ENCODE measurements around the gene KCTD12.
"Not testable (repeated sequence)": the region's sequence is repeated elsewhere in the genome, so short reads cannot be mapped to it uniquely, and the experiment has no call there.

Gene KCTD12

DNA sequence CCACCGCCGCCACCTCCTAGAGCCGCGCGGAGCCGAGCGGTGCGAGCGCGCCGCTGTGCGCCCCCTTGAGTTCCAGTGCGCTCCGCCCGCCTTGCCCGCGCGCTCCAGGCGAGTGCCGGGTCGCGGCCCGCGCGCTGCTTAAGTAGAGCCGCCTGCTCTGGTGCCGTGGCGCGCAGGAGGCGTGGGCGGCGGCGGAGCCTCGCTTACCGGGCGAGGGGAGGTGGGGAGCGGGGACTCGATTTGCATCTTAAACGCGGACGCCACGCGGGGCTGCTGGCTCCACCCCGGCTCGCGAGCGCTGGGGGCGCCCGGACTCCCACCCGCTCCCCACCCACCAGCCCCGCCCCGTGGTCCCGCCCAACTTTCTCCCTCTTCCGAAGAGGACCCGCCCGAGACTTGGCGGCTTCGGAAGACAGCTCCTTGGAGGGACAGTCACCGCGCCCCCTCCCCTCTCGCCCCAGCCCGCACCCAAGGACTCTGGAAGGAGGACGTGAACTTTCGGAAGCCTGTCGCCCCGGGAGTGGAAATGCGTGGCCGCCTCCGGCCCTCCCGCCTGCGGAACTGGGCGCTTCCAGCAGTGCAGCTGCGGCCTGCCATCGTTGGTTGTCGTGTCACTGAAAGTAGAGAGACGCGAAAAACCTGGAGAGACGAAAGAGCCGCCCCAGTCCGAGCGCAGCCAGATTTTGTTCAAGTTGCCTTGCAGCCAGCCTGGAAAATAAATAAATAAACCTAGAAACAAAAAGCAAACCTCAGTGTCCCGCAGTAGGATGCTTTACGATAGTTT lies at the start of gene KCTD12:
KCTD12 (minus strand) TSS at position 114 of the 784 bp plus-strand sequence. CDS start 257 bp downstream, outside the sequence.
- peak; percentile 44 for DNase-seq

DNA sequence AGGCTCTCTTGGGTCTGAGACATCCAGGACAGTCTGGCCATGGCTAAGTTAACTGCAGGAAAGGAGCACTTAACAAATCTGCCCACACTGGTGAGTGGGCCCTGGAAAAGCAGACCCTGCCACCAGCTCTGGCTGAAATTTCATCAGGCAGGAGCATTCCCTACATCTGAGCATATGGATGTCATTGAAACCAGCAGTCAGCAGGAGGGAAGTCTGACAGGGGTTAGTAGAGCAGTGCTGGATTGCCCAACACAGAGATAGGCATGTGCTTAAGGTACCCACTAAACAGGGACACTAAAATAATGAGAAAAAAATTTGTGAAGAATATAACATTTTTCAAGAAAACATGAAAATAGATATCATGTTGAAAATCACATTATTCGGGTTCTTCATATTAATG lies 48.5 kb upstream of the KCTD12 start:
- no peak for DNase-seq

DNA sequence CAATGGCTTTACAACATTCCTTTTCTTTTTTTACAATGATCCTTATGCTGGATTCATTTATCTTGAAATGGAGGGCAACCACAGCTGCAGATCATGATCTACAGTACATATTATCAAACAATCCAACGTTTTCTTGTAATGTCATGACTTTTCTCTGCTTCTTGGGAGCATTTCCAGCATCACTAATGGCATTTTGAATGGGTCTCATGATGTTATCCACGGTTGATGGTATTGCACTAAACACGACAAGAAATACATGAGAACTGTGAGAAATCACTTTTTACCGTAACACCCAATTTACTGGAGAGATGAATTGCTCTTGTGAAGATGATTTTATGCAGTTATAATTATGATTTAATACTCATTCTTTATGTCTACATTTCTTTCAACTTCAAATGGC lies 45.9 kb upstream of the KCTD12 start:
- DNase-seq, result no peak

DNA sequence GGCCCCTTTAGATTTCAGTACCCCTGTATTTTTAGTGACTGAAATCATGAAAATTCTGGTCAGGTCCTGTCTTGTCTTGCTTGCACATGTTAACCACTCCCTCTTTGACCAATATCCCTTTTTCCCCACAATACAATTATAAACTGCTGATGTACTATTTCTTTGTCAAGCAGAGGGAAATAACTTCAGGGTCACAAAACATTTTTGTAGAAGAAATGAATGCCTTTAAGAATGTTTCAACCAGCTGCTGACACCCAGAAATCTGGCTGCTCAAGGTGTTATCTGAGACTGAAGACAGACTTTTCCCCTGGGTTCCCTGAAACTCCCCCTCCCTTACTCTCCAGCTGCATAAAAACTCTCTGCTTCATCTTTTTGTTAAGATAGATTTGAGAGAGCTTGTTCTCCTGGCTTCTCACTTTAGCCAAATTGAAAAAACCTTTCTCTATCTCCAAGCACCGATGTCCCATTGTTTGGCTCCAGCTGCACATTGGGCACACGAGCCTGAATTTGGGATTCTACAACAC lies 43.7 kb upstream of the KCTD12 start:
- DNase-seq, result no peak

DNA sequence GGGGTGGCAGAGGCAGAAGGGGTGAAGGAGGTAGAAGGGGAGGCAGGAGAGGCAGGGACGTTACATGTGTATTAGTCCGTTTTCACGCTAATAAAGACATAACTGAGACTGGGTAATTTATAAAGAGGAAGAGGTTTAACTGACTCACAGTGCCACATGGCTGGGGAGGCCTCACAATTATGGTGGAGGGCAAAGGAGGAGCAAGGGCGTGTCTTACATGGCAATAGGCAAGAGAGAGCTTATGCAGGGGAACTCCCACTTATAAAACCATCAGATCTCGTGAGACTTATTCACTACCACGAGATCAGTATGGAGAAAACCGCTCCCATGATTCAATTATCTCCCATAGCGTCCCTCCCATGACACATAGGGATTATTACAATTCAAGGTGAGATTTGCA lies 43.1 kb upstream of the KCTD12 start:
- no peak for DNase-seq

DNA sequence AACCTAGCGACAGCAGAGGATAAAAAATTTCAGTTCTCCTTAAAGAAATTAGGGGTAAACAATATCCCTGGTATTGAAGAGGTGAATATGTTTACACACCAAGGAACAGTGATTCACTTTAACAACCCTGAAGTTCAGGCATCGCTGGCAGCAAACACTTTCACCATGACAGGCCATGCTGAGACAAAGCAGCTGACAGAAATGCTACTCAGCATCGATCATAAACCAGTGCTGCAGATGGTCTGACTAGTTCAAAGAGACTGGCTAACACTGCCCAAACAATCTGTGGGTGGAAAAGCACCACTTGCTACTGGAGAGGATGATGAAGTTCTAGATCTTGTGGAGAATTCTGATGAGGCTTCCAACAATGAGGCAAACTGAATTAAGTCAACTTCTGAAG lies 42.3 kb upstream of the KCTD12 start:
- DNase-seq, result no peak

DNA sequence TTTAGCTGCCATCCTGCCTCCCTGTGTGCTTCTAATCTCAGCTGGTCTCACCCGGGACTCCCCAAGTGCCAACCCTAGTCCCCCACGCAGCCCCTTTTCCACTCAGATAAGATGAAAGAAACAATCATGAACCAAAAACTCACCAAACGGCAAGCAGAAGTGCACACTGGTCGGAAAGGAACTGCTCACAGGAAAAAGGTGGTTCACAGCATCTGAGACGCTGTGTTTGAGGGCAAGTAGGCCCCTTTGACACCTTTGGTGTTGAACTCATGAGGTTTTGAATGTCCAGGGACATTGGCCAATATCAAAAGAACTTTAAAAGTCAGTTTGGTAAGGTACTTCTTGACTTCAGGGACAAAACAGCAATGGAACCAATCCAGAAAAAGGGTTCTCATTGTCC lies 41.8 kb upstream of the KCTD12 start:
- DNase-seq, result no peak

DNA sequence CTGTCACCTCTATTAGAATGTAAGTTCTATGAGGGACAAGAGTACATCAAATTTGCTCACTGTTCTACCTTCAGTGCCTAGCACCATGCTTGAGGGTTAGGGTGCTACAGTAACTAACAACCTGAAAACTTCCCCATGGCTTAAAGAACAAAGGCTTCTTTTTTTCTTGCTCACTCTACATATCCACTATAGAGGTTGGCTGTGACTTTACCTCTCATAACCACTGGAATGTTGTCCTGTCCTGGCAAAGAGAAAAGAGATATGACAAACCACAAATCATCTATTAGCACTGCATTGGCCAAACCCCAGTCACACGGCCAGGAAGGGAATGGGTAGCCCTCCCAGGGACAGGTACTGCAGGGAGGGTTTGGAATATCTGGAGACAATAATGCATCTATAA lies 38.9 kb upstream of the KCTD12 start:
- DNase-seq, result no peak

DNA sequence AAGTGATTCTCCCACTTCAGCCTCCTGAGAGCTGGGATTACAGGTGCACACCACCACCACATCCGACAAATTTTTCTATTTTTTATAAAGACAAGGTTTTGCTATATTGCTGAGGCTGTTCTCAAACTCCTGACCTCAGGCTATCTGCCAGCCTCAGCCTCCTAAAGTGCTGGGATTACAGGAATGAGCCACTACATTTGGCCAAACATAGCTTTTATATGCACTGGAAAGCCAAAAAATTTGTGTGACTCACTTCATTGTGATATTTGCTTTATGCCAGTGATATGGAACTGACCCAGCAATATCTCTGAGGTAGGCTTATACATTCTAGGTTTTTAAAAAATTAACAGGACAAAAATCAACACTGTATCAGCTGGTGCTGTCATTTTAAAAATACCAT lies 35.3 kb upstream of the KCTD12 start:
- DNase-seq, result no peak

DNA sequence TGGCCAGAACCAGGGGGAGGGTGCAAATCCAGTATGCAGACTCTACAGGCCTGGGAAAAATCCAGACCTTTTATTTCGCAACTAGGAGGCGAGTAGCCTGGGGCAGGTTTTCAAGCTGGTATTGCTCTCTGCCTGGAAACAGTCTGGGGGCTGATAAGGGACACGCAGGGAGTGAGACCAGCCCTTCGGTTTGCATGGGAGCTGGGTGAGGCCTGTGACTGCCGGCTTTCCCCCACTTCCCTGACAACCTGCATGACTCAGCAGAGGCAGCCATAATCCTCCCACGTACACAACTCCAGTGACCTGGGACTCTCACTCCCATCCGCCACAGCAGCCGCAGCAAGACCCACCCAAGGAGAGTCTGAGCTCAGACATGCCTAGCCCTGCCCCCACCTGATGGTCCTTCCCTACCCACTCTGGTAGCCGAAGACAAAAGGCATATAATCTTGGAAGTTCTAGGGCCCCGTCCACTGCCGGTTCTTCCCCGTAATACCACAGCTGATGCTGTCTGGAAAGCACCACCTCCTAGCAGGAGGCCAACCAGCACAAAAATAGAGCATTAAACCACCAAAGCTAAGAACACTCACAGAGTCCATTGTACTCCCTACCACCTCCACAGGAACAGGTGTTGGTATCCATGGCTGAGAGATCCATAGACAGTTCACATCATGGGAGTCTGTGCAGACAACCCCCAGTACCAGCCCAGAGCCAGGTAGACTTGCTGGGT lies 31.7 kb upstream of the KCTD12 start:
- peak; percentile 69 for DNase-seq

DNA sequence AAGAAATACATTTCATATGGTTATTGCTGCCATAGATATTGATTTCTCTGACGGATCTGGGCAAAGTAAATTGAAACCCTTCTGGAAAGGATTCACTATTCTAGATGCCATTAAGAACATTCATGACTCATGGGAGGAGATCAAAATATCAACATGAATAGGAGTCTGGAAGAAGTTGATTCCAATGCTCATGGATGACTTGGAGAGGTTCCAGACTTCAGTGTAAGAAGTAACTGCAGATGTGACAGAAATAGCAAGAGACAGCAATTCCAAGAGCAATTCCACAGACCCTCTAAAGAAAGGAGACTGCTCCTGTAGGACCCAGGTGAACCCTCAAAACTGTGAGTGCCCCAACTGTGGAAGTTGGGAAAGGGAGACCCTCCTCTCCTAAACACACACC lies 30.9 kb upstream of the KCTD12 start:
- DNase-seq, result no peak

DNA sequence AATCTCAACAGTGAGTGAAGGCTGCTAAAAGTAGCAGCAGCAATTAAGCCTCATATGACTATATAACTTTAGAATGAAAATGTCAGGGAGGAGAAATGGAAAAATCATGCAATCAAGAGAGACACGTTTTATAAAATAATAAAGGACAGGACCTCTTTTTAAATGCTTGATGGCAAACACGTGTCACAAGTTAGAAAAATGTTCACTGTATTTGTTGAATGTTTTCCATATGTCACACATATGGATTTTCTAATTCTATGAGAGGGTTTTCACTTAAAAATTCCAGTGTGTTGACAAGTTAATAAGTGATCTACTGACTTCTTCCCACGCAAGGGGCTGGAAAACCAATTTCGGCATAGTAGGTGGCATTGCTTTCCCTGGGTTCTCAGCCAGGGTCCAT lies 27.7 kb upstream of the KCTD12 start:
- DNase-seq, result no peak

DNA sequence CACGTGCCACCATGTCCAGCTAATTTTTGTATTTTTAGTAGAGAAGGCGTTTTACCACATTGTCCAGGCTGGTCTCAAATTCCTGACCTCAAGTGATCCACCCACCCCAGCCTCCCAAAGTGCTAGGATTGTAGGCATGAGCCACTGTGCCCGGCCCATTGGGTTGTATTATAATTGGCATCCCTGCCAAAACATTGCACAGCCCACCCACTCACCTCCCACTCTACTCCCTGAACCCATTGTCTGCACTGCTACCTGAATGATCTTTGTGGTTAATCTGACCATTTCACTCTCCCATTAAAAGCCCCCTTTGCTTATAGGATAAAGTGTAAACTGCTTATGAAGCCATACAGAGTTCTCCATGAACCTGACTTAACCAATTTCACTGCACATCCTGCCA lies 26.3 kb upstream of the KCTD12 start:
- DNase-seq, result no peak

DNA sequence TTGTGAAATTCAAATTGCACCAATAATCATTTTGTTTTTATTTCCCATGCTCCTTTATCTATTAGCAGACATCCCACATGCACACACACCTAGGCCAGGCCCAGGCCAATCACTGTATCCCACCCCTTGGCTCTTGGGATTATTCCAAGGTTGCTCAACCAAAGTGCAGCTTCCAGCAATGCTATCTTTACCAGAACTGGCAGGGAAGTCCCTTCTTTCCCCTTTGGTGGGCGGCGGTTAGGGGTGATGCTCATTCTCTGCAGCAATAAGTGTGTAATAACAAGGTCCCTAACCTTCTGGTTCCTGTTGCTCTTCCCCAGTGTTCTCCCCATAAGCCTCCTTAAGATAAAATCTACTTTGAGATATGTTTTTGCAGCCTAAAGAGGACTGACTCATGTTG lies 18.3 kb upstream of the KCTD12 start:
- no peak for DNase-seq

DNA sequence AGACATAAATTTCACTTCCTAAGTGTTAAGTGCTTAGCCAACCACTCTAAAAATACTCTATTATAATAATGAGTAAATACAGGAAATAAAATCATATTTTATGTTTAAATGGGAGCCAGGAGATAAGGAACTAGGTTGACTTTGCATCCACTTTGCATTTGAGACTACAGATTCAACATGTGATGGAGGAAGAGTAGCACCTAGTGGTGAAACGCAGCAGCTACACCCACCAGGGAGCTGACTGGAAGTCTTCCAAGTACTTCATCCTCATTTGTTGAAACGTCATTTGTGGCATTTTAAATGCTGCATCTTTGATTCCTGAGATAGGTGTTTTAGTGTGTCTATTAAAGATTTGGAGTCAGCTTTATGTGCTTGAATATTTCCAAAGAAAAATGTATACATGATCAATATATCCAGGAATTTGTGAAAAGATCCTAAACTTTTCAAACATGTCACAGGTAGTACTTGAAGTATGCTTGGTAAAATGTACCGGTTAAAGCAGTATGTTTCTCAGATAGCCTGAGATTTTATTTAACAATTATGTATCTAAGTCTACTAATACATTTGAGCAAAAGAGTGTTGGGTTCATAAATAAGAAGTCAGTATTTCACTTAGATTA lies 17.4 kb upstream of the KCTD12 start:
- DNase-seq, result peak; percentile 51

DNA sequence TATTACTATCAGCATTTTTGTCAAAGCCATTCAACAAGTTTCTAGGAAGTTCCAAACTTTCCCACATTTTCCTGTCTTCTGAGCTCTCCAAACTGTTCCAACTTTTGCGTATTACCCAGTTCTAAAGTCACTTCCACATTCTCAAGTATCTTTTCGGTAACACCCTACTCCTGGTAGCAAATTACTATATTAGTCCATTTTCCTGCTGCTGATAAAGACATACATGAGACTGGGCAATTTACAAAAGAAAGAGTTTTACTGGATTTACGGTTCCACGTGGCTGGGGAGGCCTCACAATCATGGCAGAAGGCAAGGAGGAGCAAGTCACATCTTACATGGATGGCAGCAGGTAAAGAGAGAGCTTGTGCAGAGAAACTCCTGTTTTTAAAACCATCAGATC lies 12.9 kb upstream of the KCTD12 start:
- not testable (repeated sequence) for DNase-seq

DNA sequence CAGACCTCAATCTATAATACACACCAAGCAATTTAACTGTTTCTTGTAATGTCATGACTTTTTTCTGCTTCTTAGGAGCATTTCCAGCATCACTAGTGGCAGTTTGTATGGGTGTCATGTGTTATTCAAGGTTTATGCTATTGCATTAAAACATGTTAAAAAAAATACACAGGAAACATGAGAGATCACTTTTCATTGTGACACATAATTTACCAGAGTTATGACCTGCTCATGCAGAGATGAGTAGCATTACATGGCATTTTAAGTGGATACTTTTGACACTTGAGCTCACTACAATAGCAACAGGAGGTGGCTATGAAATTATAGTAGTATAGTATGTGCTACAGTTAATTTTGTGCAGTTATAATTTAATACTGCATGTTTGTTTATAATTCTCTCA lies 11.0 kb upstream of the KCTD12 start:
- DNase-seq, result not testable (repeated sequence)

DNA sequence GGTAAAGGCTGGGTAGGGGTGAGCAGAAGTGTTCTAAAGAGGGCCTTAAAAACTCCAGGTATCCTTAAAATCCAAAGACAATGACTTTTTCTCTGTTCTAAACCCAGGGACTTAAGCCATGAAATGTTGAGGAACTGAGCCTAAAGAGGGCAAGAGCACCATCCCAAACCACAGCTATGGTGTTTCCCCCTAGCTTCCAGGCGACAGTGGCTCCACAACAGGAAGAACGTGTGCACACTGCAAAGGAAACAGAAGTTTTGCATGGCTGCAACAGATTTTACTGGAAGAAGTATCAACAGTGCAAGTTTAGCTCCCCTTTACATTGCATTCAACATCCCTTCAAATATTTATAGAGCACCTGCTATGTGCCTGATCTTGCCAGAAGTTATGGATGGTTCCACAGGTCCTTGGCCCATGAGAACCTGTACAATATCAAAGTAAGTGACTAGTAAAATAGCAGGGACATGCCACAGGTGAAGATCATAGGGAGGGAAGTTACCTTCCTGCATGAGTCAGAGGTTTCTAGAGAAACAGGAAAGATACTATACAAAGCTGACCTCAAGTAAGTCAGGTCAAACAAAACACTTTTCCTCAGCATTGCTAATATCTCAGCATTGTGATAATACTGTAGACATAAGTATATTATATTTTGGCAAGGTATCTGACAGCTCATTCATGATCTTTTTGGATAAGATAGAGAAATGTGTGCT lies 8.4 kb upstream of the KCTD12 start:
- no peak for DNase-seq

DNA sequence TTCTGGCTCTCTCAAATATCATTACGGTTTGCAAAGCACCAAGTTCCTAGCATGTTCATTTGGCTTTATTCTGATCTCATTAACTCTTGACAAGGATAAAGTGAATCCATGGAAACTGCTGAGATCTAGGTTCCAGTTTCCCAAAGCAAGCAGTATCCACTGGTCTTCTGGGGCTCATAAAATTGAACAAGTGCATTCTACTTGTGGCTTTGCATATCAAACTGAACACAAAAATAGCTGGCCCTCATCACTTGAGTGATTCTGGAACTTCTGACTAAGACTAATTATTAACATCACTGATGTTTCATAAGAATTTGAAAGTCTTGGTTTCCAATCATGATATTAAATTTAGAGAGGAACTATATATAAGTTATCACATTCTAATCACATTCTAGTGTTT lies 6.3 kb upstream of the KCTD12 start:
- DNase-seq, result no peak

DNA sequence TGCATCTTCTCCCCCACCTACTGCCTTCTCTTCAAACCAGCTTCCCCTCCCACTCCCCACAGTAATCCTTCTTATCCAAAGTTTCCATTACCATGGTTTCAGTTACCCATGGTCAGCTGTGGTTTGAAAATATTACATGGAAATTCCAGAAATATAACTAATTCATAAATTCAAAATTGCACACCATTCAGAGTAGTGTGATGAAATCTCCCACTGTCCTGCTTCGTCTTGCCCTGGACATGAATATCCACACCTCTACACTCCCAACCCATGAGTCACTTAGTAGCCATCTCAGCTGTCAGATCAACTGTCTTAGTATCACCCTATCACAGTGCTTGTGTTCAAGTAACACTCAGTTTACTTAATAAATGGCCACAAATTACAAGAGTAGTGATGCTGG lies 3.8 kb upstream of the KCTD12 start:
- peak; percentile 58 for DNase-seq

DNA sequence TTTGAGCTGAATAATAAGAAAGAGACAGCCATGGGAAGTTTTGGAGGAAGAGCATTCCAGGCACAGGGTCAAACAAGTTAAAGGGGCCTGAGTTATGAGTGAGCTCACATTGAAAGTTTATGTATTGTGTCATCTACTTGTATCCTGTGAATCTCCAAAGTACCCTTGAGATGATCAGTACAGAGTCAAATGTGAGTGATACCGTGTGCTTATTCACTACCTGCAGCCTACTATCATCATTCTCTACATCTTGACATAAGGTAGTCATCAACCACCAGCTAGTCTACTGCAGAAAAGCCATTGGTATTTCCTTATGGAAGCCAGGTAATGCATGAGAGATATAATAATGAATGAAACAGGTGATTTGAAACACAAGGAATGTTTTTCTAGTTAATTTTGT lies 3.0 kb upstream of the KCTD12 start:
- no peak for DNase-seq

DNA sequence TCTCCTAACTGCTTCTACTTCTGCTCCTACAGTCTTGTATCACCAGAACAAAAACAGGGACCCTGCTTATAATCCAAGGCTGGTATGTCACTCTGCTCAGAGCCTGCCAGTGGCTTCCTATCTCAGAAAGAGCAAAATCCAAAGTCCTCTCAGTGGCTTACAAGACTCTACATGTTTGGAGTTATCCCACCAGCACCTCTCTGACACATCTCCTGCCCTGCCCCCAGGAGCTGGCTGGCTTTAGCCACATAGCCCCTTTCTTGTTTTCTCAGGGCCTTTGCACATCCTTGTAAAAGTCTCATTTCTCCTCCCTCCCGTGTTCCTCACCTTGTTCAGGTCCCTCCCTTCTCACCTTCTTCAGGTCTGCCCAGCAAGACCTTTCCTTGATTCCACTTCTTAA lies 2.2 kb upstream of the KCTD12 start:
- DNase-seq, result no peak

DNA sequence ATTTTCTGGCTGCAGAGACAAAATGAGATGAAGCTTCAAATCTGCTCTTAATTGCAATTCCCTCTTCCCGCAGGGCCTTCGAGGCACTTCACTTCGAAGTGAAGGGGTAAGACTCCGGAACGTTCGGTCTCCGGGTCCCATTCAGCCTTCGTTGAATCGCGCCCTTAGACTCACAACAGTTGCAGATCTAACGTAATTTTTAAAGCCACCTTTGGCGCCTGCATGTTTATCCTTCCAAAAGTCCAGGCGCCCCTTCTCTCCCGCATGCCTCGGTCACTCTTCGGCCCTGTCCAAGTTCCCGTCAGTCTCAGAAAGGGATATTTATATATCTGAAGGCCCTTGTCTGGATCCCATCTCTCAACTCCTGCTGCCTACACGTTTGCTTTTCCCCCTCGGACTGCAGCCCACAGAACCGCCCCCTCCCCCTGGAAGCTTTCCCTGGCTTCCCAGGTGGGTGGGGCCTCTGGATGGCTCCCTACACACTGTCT lies 915 bp upstream of the KCTD12 start:
- no peak for DNase-seq

Measured in kidney glomerular epithelial cell (primary cell).